ENCODE data around the gene ABCA4. TPM values are rescaled to one million over a fixed set of nuclear protein-coding genes. Genes with fewer than 3 reads are reported as not detected.
"Not testable (repeated sequence)": the region's sequence is repeated elsewhere in the genome, so short reads cannot be mapped to it uniquely, and the experiment has no call there.

The ABCA4 gene
- total and polyA plus RNA-seq, 8 donors: 0.83 to 2.7 (median 1.6) TPM

DNA sequence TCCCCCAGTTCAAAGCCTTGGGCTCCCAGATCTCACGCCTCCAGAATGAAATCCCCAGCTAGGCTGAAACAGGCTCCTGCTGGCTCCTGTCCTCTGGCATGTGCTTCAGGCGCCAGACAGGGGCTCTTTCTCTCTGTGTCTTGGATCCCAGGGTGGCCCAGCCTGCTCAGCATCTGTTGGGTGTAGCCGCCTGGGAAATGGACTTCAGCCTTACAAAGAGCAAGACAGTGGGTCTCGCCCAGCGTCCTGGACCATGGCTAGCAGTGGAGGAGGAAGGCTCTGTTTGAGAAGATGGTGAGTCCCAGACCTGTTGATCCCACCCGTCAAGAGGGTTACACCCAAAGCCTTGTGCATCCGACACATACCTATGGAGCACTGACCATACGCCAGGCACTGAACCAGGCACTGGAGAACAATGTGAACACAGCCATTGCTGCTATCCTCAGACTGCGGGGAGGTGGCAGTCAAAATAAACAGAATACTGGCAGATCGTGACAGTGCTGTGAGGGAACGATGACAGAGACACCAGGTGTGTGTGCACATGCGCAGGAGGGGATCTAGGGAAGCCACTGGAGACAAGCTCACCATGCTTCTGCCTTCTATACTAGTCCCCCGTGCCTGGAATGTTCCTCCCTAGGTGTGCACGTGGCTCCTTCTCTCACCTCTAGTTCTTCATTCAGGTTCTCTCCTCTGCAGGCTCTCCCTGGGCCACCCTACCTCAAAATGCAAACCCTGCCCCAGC, 118.7 kb downstream of the ABCA4 start:
- Histone ChIP-seq H3K27me3 (no peaks in the 10 kb centered on the region), H3K4me1 (no peaks in the 10 kb centered on the region), H3K27ac (no peak overlapping the region), H3K36me3 (no peaks in the 10 kb centered on the region), H3K9me3 (no peaks in the 10 kb centered on the region), H3K4me3 (no peak overlapping the region)
- ATAC-seq: no peak
- TF ChIP-seq, protein P1, sequence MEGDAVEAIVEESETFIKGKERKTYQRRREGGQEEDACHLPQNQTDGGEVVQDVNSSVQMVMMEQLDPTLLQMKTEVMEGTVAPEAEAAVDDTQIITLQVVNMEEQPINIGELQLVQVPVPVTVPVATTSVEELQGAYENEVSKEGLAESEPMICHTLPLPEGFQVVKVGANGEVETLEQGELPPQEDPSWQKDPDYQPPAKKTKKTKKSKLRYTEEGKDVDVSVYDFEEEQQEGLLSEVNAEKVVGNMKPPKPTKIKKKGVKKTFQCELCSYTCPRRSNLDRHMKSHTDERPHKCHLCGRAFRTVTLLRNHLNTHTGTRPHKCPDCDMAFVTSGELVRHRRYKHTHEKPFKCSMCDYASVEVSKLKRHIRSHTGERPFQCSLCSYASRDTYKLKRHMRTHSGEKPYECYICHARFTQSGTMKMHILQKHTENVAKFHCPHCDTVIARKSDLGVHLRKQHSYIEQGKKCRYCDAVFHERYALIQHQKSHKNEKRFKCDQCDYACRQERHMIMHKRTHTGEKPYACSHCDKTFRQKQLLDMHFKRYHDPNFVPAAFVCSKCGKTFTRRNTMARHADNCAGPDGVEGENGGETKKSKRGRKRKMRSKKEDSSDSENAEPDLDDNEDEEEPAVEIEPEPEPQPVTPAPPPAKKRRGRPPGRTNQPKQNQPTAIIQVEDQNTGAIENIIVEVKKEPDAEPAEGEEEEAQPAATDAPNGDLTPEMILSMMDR (IDR thresholded peaks at IDR 0.05): no peak
- no peak for DNase-seq
- intact Hi-C loops (cut with DNase I): no loop called here

DNA sequence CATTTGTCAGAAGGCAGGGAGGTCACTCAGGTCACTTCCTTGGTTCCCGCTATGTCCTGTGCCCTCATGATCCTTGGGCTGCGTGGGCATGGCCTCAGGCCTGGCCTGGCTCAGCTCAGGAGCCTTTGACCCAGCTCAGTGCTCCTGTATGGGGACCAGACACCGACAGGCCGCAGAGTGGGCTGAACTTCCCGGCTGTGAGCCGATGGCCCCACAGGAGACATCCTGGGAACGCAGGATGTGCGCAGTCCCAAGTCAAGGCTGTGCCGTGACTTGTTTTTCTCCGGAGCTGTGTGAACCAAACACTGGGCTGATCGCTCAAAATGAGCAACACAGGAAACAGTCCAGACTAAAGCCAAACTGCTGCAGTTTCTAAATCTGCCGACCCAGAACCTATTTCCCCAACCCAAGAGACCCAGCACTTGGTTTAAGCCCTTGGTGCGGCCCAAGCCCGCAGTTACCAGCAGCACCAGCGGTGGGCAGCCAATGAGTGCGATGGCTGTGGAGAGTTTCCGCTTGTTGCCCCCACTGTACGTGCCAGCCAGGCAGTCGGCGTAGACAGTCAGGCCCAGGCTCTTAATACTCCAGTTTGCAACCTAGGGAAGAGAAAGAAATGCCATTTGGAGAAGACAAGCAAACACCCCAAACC, 119.4 kb downstream of the ABCA4 start:
- H3K27me3 ChIP-seq: no peaks in the 10 kb centered on the region
- ATAC-seq: no peak

DNA sequence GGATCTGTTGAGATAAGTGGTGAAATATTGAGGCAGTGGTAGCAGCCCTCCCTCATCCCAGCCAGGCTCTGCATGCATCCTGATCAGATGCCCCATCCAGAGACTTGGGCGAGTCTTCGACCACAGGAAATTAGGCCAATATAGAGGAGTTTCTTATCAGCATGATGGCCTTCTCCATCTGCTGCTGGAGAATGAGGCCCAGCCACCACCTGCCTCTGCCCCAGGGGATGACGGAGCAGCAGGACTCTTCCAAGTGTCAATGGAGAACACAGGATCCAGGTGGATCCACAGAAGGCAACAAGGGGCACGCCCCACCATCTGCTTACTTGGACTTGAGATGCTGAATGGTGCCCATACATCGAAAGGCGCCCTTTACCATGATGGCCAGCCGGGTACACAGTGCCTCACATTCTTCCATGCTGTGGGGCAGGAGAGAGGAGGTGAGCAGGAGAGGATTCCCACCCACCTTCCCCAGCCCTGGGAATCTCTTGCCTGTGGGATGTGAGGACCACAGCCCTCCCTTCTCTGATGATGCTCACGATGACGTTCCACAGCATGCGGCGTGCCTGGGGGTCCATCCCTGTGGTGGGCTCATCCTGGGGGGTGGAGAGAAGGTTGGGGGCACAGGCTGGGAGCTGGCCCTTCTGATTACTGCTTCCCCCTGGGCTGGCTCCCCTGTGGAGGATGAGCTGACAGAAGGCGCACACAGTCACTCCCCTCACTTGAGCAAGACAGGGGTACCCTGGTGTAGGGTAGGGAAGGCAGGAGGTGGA, 120.3 kb downstream of the ABCA4 start:
- intact Hi-C loops (cut with DNase I): no loop called here
- no peaks in the 10 kb centered on the region for H3K9me3 ChIP-seq
- H3K27ac ChIP-seq: no peak overlapping the region
- no peaks in the 10 kb centered on the region for H3K27me3 ChIP-seq
- H3K4me1 ChIP-seq: no peaks in the 10 kb centered on the region
- ATAC-seq (no peak), DNase-seq (no peak)
- TF ChIP-seq, protein P1 (IDR thresholded peaks at IDR 0.05): no peak
- H3K4me3 ChIP-seq: no peak overlapping the region
- H3K36me3 ChIP-seq: no peaks in the 10 kb centered on the region

More for the DNA sequence above, 119.4 kb downstream of the ABCA4 start:
- Histone ChIP-seq H3K36me3 (no peaks in the 10 kb centered on the region), H3K27ac (no peak overlapping the region), H3K4me1 (no peaks in the 10 kb centered on the region), H3K4me3 (no peak overlapping the region), H3K9me3 (no peaks in the 10 kb centered on the region)
- intact Hi-C loops (cut with DNase I): no loop called here
- TF ChIP-seq, protein P1 (IDR thresholded peaks at IDR 0.05): no peak
- DNase-seq: no peak

DNA sequence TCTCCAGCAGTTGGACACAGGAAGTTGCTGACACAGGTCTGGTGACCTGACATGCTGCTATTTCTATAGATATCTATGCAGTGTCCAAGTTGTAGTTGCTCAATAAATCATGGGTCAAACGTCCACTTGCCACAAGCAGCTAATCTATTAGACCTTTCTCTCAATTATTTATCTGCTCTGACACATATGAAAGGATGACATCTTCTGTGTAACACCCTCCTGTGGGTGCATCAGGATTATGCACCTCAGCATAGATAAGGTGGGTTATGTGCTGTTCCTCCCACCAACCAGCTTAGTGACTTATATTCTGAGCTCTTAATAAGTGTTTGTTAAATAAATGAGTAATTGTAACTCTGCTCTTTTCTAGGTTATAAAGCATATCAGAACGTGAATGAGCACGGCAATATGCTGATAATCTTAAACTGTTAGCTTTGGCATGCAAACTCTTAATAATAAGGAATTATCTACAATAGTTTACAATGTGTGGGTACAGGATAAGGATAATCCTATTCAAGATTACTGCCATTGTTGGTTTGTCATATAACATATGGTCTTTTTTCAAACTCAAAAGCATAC, 121.0 kb downstream of the ABCA4 start:
- intact Hi-C loops (cut with DNase I): no loop called here
- TF ChIP-seq, protein P1 (IDR thresholded peaks at IDR 0.05): no peak
- no peak for ATAC-seq
- Histone ChIP-seq H3K4me1 (no peaks in the 10 kb centered on the region), H3K4me3 (no peak overlapping the region), H3K36me3 (no peaks in the 10 kb centered on the region), H3K27me3 (no peaks in the 10 kb centered on the region), H3K27ac (no peak overlapping the region), H3K9me3 (no peaks in the 10 kb centered on the region)
- DNase-seq: no peak

DNA sequence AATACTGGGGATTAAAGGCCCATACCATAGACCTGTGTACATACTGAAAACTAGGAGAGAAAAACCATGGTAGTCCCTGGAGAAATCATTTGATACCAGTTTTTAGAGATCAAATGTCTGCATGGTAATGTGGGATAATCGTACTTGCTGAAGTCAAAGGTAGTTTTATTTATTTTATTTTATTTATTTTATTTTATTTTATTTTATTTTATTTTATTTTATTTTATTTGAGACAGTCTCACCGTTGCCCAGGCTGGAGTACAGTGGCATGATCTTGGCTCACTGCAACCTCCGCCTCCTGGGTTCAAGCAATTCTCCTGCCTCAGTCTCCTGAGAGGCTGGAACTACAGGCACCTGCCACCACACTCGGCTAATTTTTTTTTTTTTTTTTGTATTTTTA, 122.4 kb downstream of the ABCA4 start:
- H3K27ac ChIP-seq; H3K4me3 ChIP-seq; DNase-seq; H3K36me3 ChIP-seq; H3K9me3 ChIP-seq; ATAC-seq; intact Hi-C loops (cut with DNase I); H3K4me1 ChIP-seq; H3K27me3 ChIP-seq: not testable (repeated sequence)

Measured in left lung (tissue), 10 donors.